Measurements from ENCODE around the gene PKNOX2. TPM values are rescaled to one million over a fixed set of nuclear protein-coding genes. Genes with fewer than 3 reads are reported as not detected.
"Not testable (repeated sequence)": the region's sequence is repeated elsewhere in the genome, so short reads cannot be mapped to it uniquely, and the experiment has no call there.

Gene PKNOX2
- total RNA-seq, 1 donor from 2014 or later = 5.8 TPM

GRCh38 chr11:125222494-125222893 lies 57.9 kb downstream of the PKNOX2 start:
- DNase-seq = no peak
- intact Hi-C loops (cut with DNase I) = no loop called here
- no peak for ATAC-seq (ENCODE audit: poor library complexity)

DNA sequence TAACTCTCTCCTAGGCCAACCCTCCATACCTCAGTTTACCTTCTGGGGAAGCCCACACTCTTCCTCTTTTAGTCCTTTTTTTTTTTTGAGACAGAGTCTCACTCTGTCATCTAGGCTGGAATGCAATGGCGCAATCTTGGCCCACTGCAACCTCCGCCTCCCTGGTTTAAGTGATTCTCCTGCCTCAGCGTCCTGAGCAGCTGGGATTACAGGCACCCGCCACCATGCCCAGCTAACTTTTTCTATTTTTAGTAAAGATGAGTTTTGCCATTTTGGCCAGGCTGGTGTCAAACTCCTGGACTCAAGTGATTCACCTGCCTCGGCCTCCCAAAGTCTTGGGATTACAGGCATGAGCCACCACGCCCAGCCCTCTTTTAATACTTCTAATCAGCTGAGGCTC lies 58.6 kb downstream of the PKNOX2 start:
- ATAC-seq (ENCODE audit: poor library complexity); DNase-seq; intact Hi-C loops (cut with DNase I): not testable (repeated sequence)

DNA sequence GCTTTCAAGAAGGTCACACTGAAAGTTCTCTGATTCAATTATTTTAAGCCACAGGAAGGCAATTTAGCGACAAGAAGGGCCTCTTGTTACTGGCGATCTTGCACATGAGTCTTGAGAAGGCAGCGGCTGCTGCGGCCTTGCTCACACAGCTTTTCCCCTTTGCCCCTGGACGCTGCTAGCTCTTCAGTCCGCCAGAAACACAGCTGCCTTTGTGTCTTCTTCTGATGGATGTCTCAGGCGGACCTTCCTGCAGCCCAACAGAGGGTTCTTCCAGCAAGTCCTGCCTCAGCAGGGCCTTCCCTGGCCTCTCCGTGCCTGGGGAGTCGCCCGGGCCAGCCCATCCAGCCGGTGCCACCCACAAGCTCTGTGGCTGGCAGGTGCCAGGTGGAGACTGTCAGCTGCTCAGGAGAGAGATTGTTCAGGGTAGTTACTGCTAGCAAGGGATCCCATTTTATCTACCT lies 59.4 kb downstream of the PKNOX2 start:
- ATAC-seq (ENCODE audit: poor library complexity) = no peak
- DNase-seq = no peak
- intact Hi-C loops (cut with DNase I) = no loop called here

DNA sequence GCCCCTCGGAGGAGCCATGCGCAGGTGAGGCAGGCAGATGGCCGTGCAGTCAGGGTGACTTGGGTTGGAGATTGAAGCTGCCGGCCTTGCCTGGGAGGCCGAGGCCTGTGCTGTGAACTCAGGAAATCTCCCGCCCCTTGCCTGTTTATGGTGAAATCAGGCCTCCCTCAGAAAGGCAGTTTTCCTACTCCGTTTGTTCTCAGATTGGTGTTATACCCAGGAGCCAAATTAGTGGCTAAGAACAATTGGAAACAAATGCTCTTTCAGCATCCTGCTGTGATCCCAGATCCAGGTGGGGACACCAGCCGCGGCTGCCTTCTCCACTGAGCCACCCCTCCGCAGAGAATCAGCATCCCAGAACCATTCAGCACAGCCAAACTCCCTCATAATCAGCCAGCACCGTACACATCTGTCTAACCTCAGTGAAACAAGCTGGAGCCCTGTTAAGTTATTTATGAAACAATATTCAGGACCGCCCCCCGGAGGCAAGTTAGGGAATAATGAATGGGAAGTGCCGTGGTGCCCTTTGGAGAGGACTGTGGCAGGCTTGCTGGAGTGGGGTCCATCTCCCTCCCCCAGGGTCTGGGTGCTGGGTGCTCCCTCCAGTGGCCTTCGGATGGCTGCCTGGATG lies 60.0 kb downstream of the PKNOX2 start:
- DNase-seq (peak; percentile 56), ATAC-seq (ENCODE audit: poor library complexity) (peak; percentile 71)
- intact Hi-C loops (cut with DNase I) = no loop called here

DNA sequence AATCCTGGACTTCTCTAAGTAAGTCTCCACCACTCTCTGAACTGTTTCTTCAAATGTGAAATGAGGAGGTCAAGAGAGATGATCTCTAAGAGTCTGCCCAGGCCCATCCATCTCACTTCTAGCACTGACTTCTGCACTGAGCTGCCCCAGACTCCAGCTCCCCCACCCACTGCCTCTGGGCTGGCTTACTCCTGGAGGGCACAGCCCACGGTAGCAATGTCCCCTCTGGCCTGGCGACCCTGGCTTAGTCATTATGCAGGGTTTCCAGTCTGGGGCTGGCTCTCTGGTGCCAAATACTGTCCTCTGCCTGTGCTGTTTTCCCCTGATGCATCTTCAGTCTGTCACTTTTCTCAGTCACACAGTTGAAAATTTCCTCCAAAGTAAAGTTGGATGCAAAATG lies 60.9 kb downstream of the PKNOX2 start:
- ATAC-seq (ENCODE audit: poor library complexity) = no peak
- no peak for DNase-seq
- intact Hi-C loops (cut with DNase I) = no loop called here

DNA sequence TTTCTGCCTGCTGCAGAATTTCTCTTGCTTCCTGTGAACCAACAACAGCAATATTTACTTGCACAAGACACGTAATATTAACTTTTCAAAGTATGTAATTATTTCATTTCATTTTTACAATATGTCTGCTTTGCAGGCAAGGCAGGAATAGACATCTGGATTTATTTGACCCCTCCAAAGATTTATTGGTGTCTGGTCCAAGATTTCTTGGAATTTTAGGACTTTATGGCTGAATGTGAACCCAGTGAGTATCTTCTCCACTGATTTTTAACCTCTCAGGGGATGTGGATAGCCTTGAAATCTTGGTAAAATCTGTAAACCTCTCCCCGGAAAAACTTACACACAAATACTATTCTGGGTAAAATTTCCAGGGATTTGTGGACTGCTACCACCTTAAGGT lies 61.5 kb downstream of the PKNOX2 start:
- intact Hi-C loops (cut with DNase I) = no loop called here
- no peak for DNase-seq
- ATAC-seq (ENCODE audit: poor library complexity) = no peak

DNA sequence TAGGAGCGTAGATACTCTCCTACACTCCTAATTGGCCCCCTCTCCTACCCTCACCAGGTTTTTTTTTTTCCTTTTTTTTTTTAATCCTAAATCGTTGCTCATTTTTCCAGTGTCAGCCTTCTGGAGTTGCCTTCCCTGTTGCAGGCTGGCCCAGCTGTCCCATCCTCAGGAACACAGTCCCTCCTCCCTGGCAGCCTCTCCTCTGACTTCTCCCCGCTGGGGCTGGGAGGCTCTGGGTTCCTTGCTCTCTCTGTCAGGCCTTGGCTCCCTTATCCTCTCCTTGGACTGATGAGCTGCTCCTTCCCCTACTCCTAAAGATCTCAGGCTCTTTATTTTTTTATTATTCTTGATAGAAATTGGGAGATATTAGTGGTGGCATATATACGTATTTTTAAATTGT lies 62.2 kb downstream of the PKNOX2 start:
- peak; percentile 62 for DNase-seq
- ATAC-seq (ENCODE audit: poor library complexity) = peak; percentile 84
- intact Hi-C loops (cut with DNase I) = no loop called here

DNA sequence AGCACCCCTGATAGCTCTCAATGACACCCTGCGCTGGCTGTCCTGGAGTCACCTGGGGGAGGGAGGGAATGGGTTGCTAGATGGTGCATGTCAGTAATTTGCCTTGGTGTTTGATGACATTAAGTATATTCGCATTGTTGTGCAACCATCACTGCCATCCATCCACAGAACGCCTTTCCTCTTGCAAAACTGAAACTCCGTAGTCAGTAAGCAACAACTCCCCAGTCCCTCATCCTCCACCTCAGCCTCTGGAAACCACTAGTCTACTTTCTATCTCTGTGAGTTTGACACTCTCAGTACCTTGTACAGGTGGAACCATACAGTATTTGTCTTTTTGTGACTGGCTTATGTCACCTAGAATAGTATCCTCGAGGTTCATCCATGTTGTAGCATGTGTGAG lies 62.6 kb downstream of the PKNOX2 start:
- no peak for DNase-seq
- no peak for ATAC-seq (ENCODE audit: poor library complexity)
- intact Hi-C loops (cut with DNase I) = no loop called here

- no peak for ATAC-seq (ENCODE audit: poor library complexity)
- DNase-seq = no peak
- intact Hi-C loops (cut with DNase I) = no loop called here
These were observed 63.9 kb downstream of the PKNOX2 start for GRCh38 chr11:125228445-125228844.

DNA sequence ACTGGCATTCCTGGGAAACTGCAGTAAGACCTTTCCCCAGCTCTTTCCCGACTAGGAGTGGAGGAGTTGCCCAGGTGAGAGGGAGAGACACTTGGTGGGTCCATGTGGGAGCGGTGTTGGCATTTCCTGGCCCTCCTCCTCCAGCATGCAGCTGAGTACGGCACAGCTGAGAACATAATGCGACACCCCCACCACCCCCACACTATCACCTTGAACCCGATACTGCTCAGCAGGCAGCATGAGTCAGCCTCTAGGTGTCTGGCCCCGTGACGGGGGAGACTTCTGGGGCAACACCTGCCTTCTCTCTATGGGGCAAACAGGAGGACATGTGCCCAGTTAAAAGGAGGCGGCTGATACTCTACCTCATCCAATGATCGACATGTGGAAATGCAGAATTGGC lies 64.4 kb downstream of the PKNOX2 start:
- intact Hi-C loops (cut with DNase I) = no loop called here
- no peak for ATAC-seq (ENCODE audit: poor library complexity)
- DNase-seq = no peak

DNA sequence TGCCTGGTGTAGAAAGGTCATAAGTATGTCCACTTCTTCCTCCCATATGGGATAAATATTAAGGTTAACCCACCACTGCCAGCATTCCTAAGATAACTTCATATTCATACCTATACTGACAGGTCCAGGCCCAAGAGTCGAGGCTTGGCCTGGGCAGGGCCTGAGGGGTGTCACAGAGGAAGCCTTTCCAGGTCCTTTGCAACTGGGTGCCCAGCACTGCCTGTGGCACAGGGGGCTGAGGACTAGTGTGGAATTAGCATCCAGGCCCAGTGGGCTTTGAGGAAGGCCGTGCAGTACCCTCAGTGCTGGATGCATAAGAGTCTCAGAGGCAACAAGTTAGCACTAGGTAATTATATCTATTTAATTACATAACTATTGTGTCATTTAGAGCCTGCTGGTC lies 65.4 kb downstream of the PKNOX2 start:
- no peak for ATAC-seq (ENCODE audit: poor library complexity)
- intact Hi-C loops (cut with DNase I) = no loop called here
- no peak for DNase-seq

DNA sequence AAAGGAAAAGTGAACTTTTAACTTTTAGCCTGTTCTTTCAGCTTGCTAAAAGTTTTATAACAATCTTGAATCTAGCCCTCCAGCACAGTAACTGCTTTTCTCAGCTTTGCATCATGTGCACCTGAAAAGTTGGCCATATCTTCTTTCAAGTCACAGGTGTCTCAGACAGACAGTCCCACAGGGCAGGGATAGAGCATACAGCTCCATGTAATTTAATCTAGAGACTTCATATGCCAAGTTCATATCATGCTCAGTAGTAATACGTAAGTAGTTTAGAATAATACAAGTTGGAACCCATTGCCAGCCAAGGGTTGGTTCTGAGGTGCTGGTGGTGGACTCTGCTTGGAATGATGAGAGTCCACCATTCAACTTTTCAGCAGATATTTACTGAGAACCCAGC lies 68.6 kb downstream of the PKNOX2 start:
- DNase-seq (no peak), ATAC-seq (ENCODE audit: poor library complexity) (no peak)
- intact Hi-C loops (cut with DNase I) = no loop called here

- DNase-seq = no peak
- ATAC-seq (ENCODE audit: poor library complexity) = no peak
- intact Hi-C loops (cut with DNase I) = no loop called here
These were observed 69.3 kb downstream of the PKNOX2 start for GRCh38 chr11:125233736-125234275.

DNA sequence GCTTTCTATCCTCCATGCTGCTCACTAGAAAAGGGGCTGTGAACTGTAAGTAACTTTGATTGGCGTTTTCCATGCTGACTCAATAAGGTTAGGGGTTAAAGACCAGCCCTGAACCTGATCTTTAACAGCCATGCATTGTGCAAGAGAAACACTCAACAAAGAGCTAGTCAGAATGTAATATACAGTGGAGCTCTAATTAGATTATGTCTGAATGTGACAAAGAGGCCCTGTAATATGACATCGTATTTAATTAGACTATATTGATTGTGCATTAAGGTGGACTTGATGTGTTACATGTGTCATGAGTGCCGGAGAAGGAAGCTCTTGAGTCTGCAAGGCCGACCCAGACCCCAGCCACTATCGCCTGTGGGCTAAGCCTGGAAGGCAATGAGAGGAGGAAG lies 70.5 kb downstream of the PKNOX2 start:
- DNase-seq (no peak), ATAC-seq (ENCODE audit: poor library complexity) (no peak)
- intact Hi-C loops (cut with DNase I) = no loop called here

- DNase-seq (no peak), ATAC-seq (ENCODE audit: poor library complexity) (no peak)
- intact Hi-C loops (cut with DNase I) = no loop called here
These were observed 71.7 kb downstream of the PKNOX2 start for GRCh38 chr11:125236072-125236825.

DNA sequence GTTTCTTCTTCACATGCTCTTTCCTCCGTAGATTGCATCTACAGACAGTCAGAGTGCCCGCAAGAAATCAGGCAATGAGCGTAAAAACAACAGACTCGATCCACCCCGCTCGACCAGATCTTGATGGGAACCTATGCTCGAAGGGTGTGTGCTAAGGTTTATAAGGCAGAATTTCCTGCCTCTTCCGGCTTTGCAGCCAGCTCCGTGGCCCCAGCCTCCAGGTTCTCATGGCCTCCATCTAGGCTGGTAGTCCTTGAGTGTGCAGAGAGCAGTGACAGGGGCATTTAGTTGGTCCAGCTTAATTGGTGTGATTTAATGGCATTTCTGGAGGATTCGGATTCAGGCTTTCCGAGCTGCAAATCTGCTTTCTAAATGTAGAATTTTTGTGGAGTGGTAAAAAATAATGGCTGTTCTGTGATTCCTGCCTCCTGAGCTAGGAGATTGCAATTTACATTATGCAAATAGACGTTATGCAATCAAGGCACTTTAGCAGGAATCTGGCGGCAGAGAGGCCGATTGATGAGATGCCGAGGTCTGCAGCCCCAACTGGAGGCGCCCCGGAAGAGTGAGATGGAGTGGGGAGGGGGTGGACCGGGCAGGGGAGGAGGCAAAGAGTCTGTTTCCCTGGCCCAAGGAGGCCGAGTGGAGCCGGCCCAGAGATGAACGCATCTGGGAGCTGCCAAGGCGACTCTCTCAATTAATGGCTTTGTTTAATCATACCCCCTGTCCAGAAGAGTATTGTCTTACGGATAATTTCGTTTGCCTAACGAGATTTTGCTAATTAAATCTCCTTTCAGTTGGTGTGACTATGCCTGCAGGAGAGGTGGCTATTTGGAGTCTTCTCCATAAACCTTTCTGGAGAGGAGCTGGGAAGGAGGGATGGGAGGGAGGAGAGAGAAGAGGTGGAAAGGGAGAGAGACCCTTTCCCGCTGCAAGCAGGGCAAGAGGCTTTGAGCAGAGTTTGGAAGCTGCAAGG lies 75.3 kb downstream of the PKNOX2 start:
- DNase-seq (no peak), ATAC-seq (ENCODE audit: poor library complexity) (no peak)
- intact Hi-C loops (cut with DNase I) = no loop called here

- ATAC-seq (ENCODE audit: poor library complexity) (no peak), DNase-seq (no peak)
- intact Hi-C loops (cut with DNase I) = no loop called here
These were observed 76.6 kb downstream of the PKNOX2 start for GRCh38 chr11:125241104-125241503.

GRCh38 chr11:125242141-125242775 lies 77.7 kb downstream of the PKNOX2 start:
- intact Hi-C loops (cut with DNase I) = no loop called here
- DNase-seq (no peak), ATAC-seq (ENCODE audit: poor library complexity) (no peak)

- ATAC-seq (ENCODE audit: poor library complexity) (no peak), DNase-seq (no peak)
- intact Hi-C loops (cut with DNase I) = no loop called here
These were observed 79.6 kb downstream of the PKNOX2 start for GRCh38 chr11:125244166-125244565.
